Activated naive CD4-positive, alpha-beta T cell treated with anti-CD3 and anti-CD28 coated beads, Interleukin-2, amount 10 ng/mL, durations not matched to agents 5 hours and 36 hours (primary cell): ENCODE results near the gene GPX4. TPM values are rescaled to one million over a fixed set of nuclear protein-coding genes. Genes with fewer than 3 reads are reported as not detected.

Experiments
- total RNA-seq, 2 experiments: library from RNA; stranded (reverse); gene quantifications; one replicate each; pipeline ENCODE4 v1.2.3, GENCODE V29; 2021

GPX4 gene, protein sequence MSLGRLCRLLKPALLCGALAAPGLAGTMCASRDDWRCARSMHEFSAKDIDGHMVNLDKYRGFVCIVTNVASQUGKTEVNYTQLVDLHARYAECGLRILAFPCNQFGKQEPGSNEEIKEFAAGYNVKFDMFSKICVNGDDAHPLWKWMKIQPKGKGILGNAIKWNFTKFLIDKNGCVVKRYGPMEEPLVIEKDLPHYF
- 100 to 1,000 TPM; 163 to 168 TPM for total RNA-seq

GRCh38 chr19:1103708-1104310 is at the start of gene GPX4:
Gene GPX4, plus strand, starts transcription at chr19:1103994. Its CDS starts 50 bp downstream, at chr19:1104044.

DNA sequence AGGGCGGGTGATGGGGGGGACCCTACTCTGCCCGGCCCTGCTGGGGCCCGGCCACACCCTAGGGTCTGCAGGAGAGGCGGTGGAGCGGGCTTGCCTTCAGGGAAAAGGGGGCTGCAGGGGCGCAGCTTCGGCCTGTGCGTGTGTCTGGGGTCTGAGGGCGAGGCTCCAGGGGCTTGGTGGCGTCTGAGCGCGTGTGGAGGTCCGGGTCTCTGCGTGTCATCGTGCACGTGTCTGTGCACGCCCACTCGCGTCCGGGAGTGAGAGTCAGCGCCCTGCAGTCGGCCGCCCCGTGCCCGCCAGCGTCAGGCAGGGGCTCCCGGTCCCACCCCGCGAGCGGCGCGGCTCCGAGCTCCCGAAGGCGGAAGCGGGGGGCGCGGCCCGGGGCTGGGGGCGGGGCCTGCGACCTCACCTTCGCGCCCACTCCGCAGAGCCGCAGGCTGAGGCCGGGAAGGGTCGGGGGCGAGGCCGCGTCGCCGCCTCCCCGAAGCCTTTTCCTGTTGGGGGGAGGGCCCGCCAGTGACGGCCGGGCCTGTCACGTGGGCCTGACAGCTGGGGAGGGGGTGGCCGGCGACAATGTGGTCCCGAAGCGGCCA is 37.0 kb upstream of the GPX4 start, which contains the start of gene ARHGAP45:
ARHGAP45 (plus strand) TSS at position 420 of the 593 bp plus-strand sequence. CDS start 239 bp downstream, outside the sequence.

GRCh38 chr19:1094978-1095701 is 8.7 kb upstream of the GPX4 start, which contains the start of gene POLR2E:
Gene POLR2E, minus strand, starts transcription at chr19:1095375. Its CDS starts 60 bp downstream, at chr19:1095315.

Other genes starting within 250 kb of the GPX4 start
- 1 to 10 TPM; 3.4 to 3.6 TPM for gene CFD, start 244.3 kb upstream of the GPX4 start, total RNA-seq
- 10 to 100 TPM; 60.6 to 64.3 TPM for gene MED16, start 210.8 kb upstream of the GPX4 start, total RNA-seq
- not detected for gene RNU6-9, start 210.5 kb upstream of the GPX4 start, total RNA-seq
- gene R3HDM4, start 190.8 kb upstream of the GPX4 start, total RNA-seq = 100 to 1,000 TPM; 122 to 128 TPM
- 1 to 10 TPM; 2.5 to 3.1 TPM for gene KISS1R, start 186.7 kb upstream of the GPX4 start, total RNA-seq
- gene ARID3A, start 178.0 kb upstream of the GPX4 start, total RNA-seq = 10 to 100 TPM; 30.3 to 30.7 TPM
- 10 to 100 TPM; 47.6 to 48.1 TPM for gene WDR18, start 119.6 kb upstream of the GPX4 start, total RNA-seq
- gene GRIN3B, start 103.6 kb upstream of the GPX4 start, total RNA-seq = under 1 TPM in 1 of 2 experiments, not detected in 1; 0.14 TPM
- gene TMEM259, start 82.9 kb upstream of the GPX4 start, total RNA-seq = 100 to 1,000 TPM; 174 to 176 TPM
- gene RNU6-2, start 82.5 kb upstream of the GPX4 start, total RNA-seq = not detected
- gene CNN2, start 77.4 kb upstream of the GPX4 start, total RNA-seq = 100 to 1,000 TPM; 504 to 515 TPM
- gene ABCA7, start 63.9 kb upstream of the GPX4 start, total RNA-seq = 100 to 1,000 TPM; 100 to 105 TPM
- 100 to 1,000 TPM; 537 to 556 TPM for gene ARHGAP45, start 36.8 kb upstream of the GPX4 start, total RNA-seq
- 100 to 1,000 TPM; 115 to 121 TPM for gene POLR2E, start 8.6 kb upstream of the GPX4 start, total RNA-seq
- 10 to 100 TPM; 95.4 to 95.8 TPM for gene SBNO2, start 70.3 kb downstream of the GPX4 start, total RNA-seq
- gene STK11, start 101.8 kb downstream of the GPX4 start, total RNA-seq = 10 to 100 TPM; 73.7 to 77.1 TPM
- gene CBARP, start 134.0 kb downstream of the GPX4 start, total RNA-seq = under 1 TPM; 0.08 to 0.10 TPM
- gene ATP5F1D, start 137.8 kb downstream of the GPX4 start, total RNA-seq = 100 to 1,000 TPM; 156 TPM
- 10 to 100 TPM; 60.2 to 62.3 TPM for gene MIDN, start 144.6 kb downstream of the GPX4 start, total RNA-seq
- gene CIRBP, start 165.3 kb downstream of the GPX4 start, total RNA-seq = 100 to 1,000 TPM; 220 to 233 TPM
- 10 to 100 TPM; 50.5 to 51.2 TPM for gene FAM174C, start 171.5 kb downstream of the GPX4 start, total RNA-seq
- gene EFNA2, start 181.9 kb downstream of the GPX4 start, total RNA-seq = not detected